Endometrium (tissue), 2 donors: ENCODE measurements around the gene FGFRL1.

Experiments used
- FAIRE-seq: peaks from 2 replicates; lab custom pipeline; 2012; peaks lifted over from hg19 to GRCh38; lab: Jason Lieb, UNC
- donor health status: control.
- donor health status: control.

Gene FGFRL1

GRCh38 chr4:1023075-1023640, 11.7 kb downstream of the FGFRL1 start:
- no peak for FAIRE-seq

- FAIRE-seq, result no peak
Measured at GRCh38 chr4:1023895-1024740, 12.7 kb downstream of the FGFRL1 start.

DNA sequence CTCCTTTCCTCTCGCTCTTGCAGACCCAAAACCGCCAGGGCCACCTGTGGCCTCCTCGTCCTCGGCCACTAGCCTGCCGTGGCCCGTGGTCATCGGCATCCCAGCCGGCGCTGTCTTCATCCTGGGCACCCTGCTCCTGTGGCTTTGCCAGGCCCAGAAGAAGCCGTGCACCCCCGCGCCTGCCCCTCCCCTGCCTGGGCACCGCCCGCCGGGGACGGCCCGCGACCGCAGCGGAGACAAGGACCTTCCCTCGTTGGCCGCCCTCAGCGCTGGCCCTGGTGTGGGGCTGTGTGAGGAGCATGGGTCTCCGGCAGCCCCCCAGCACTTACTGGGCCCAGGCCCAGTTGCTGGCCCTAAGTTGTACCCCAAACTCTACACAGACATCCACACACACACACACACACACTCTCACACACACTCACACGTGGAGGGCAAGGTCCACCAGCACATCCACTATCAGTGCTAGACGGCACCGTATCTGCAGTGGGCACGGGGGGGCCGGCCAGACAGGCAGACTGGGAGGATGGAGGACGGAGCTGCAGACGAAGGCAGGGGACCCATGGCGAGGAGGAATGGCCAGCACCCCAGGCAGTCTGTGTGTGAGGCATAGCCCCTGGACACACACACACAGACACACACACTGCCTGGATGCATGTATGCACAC, 13.6 kb downstream of the FGFRL1 start:
- no peak for FAIRE-seq

GRCh38 chr4:1026115-1026514, 14.7 kb downstream of the FGFRL1 start:
- no peak for FAIRE-seq

GRCh38 chr4:1027219-1027914, 15.9 kb downstream of the FGFRL1 start:
- FAIRE-seq, result no peak

- FAIRE-seq, result no peak
Measured at GRCh38 chr4:1027915-1028238, 16.5 kb downstream of the FGFRL1 start.

DNA sequence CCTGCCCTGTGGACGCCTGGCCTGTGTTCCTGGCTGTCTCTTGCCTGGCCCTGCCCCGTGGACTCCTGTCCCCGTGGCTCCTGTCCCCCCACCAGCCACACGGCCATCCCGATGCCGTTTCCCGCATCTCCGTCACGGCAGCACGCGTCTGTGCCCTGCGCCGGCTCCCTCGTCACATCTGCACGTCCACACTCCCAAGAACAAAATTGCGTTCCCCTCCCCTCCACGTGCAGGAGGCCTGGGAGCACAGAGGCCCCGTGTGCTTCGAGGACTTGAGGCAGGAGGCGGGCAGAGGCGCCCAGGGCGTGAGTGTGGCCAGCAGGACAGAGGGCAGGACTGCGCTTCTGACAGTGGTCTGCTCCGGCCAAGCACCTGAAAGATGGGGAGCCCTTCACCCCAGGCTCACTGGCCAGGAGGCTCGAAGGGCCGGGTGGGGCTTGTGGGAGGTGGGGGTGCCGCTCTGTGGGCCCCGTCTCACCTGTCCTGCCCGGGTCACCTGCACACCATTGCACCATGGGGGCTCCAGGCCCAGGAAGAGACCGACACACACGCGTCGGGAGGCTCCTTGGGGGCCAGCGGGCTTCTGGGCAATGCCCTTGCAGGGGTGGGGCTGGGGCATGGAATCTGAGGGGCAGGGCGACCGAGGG, 17.3 kb downstream of the FGFRL1 start:
- FAIRE-seq, result no peak

DNA sequence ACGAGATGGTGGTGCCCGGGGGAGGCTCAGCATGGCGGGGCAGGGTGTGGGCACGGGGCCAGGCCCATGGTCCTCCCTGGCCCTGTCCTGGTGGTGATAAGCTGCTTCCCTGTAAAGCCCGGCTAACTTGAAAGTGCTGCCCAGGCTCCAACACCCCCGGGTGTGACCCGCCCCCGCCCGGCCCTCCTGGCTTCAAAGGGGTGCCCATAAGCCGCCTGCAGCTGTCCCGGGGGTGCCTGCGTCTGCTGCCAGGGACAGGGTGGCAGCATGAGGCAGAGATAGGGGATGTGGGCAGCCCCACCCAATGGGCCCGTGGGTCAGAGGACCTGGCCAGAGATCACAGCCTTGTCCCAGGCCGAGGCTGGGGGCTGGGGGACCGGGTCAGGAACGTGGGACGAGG, 18.1 kb downstream of the FGFRL1 start:
- FAIRE-seq, result no peak

GRCh38 chr4:1030031-1030430, 18.6 kb downstream of the FGFRL1 start:
- FAIRE-seq, result no peak

DNA sequence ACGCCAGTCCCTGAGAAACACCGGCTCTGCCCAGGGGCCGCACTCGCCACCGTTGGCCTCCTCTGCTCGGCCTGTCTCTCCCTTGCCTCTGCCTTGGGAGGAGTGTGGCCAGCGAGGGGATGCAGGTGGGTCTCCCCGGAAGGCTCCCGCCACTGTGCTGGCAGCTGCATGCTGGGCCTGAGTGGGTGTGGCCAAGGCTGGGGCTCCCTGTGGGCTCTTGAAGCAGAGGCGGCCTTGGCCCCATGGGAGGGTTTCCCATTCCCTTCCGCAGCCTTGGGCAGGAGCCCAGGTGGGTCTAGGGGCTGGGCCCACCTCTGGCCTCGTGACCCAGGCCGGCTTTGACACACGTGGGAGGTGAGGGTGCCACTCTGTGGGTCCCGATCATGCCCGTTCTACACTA, 19.1 kb downstream of the FGFRL1 start:
- FAIRE-seq, result no peak

DNA sequence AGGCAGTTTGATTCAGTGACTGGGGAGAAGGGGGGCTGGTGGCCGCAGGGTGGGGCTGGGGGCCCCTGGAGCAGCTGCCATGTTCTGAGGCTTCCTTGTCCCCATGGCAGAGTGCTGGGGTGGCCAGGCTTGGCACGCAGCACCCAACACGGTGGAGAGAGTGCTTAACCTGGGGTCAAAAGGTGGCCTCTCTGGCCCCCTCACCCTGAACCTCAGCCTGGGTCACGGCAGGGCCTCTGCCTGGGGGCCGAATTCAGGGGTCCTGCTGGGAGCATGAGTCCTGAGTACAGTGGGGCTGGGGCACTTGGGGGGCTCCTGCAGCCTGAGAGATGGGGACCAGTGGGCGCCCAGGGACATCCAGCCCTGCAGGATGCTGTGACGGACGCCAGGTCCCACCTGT, 19.9 kb downstream of the FGFRL1 start:
- FAIRE-seq, result no peak

DNA sequence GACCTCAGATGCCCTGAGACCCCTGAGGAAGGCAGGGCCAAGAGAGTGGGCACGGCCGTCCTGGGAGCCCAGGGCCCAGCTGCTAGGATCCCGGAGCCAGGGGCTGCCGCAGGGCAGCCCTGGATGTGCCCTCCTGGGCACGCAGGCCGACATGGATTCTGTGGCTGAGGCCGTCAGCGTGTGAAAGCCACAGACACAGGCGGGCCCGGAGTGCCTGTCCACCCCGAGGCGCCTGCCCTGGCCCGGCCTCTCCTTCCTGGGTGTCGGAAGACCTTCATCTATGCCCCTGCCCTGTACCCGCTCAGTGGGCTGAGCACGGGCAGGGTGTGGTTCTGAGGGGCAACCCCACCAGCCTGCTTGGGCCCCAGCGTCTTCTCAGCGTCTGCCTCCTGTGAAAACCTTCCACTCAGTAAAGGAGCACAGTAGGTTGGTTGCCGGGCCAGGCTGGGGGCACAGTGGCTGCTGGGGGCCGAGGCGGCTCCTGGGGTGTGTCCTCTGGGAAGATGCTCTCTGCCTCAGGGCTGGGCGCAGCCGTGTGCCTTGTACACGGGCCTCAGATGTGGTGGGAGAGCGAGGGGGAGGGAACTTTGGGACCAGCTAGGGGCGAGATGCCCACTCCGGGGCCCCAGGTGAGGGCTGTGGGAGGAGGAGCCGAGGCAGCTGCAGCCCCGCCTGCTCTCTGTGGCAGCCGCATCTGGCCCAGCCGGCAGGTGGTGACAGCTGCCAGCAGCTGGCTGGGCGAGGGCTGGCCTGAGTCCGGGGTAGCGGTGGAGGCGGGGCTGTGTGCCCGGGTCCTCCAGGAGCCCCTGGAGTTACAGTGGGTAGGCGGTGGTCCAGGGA, 20.8 kb downstream of the FGFRL1 start:
- no peak for FAIRE-seq

DNA sequence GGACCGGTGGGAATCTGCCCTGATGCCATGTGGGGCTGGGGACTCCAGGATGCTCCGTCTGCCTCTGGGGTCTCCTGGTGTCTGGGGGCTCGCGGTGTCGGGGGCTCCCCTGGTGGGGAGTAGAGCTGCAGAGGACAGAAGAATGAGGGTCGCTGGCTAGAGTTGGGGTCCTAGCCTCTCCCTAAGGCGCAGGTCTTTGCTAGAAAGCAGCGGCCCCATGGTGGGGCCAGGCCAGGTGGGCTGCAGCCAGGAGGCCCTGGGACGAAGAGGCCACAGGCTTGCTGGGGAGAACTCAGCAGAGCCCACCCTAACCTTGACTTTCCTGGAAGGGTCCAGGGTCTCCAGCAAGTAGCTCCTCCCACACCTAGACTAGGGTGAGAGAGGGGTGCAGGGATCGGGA, 21.4 kb downstream of the FGFRL1 start:
- no peak for FAIRE-seq

- FAIRE-seq, result no peak
Measured at GRCh38 chr4:1033840-1034551, 22.6 kb downstream of the FGFRL1 start.

DNA sequence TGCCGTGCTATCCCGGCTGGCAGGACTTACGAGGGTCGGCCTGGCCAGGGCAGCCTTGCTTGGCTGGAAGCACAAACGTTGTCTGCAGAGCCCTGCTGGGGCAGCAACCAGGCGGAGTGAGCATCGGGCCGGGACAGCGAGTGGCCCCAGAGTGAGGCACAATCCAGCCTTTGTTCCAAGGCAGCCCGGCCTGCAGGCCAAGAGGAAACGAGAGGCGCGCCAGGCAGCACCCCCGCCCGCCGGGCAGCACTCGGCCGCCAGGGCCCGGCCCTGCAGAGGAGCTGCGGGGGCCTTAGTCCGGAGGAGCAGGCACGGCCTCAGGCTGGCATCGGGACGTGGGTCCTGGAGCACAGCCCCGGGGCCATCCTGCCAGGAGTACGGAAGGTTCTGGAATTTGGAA, 24.1 kb downstream of the FGFRL1 start:
- FAIRE-seq, result no peak

DNA sequence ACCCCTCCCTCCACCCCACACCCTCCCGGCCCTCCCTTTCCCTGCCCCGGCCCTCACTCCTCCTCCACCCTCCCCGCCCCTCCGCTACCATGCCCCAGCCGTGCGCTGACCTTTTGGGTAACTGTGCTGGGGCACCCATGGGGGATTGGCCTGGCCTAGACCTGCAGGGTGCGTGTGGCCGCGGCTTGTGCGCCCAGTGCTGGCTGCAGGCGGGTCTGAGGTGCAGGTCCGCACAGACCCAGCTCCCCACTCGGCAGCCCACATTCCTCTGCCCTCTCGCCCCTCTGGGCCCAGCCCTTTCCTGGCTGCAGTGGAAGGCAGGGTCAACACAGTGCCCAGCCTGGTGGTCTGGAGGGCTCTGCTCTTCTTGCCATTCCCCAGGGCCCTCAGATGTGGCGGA, 24.7 kb downstream of the FGFRL1 start:
- no peak for FAIRE-seq

- FAIRE-seq, result no peak
Measured at GRCh38 chr4:1036976-1037810, 25.8 kb downstream of the FGFRL1 start.

- no peak for FAIRE-seq
Measured at GRCh38 chr4:1038948-1039492, 27.6 kb downstream of the FGFRL1 start.

DNA sequence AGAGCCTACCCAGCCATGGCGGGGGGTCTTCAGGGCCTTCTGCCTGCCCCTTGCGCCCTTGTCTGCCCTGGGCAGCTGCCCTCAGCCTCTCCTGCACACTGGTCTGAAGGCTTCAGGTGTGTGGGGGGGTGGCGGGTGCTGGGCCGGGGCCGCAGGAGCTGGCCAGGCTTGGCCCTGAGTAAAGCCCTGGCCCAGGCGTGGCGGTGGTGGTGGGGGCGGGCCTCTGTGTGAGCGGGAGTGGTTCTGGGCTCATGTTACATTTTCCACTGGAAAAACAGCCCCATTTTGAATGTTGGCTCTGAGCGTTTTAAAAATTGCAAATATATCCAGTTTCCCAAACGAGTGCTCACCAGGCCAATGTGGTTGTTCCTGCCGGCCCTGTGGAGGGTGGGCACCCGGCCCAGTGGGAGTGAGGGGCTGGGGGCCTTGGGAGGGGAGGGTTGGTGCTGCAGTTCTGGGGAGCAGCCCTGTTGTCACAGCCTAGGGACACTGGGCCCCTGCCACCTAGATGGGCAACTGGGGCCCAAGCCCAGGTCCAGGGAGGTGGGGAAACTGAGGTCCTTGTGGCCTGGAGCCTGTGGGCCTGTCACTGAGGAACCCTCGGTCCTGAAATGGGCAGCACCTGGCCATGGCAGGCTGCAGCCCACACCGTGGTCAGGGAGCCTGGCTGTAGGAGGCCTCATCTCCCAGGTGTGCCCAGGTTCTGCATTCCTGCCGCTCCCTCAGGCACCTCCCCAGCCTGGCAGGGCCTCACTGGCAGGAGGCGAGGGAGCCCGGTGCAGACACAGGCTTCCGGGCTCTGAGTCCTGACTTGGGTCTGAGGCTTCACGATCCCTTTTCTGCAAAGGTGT, 28.3 kb downstream of the FGFRL1 start:
- FAIRE-seq, result no peak
